ENCODE results near the gene ZNF429. TPM values are rescaled to one million over a fixed set of nuclear protein-coding genes. Genes with fewer than 3 reads are reported as not detected.

The ZNF429 gene
- total RNA-seq, 2 experiments from 2014 or later: 4.7 to 6.7 TPM

GRCh38 chr19:21569494-21569865 lies 64.1 kb downstream of the ZNF429 start:
- peak overlapping the region; percentile 90 for H3K27ac Mint-ChIP-seq
- peak; percentile 41 for DNase-seq
- peak overlapping the region; percentile 70 for H3K4me3 Mint-ChIP-seq
- H3K9me3 Mint-ChIP-seq: peaks cover 37% of the 10 kb centered on the region
- H3K36me3 Mint-ChIP-seq: peaks cover 26% of the 10 kb centered on the region
- no peaks in the 10 kb centered on the region for H3K27me3 Mint-ChIP-seq
- H3K4me1 Mint-ChIP-seq: peaks cover 18% of the 10 kb centered on the region

- Mint-ChIP-seq H3K4me1 (peaks cover 15% of the 10 kb centered on the region), H3K9me3 (peaks cover 37% of the 10 kb centered on the region)
Measured at GRCh38 chr19:21571316-21571715, 65.9 kb downstream of the ZNF429 start.

GRCh38 chr19:21574607-21575006 lies 69.2 kb downstream of the ZNF429 start:
- DNase-seq: no peak
- H3K4me1 Mint-ChIP-seq: peaks cover 4% of the 10 kb centered on the region
- H3K36me3 Mint-ChIP-seq: peaks cover 5% of the 10 kb centered on the region
- H3K27me3 Mint-ChIP-seq: no peaks in the 10 kb centered on the region
- H3K27ac Mint-ChIP-seq: no peak overlapping the region
- no peak overlapping the region for H3K4me3 Mint-ChIP-seq
- peaks cover 36% of the 10 kb centered on the region for H3K9me3 Mint-ChIP-seq

More at GRCh38 chr19:21571316-21571715, 65.9 kb downstream of the ZNF429 start:
- Mint-ChIP-seq H3K27ac (no peak overlapping the region), H3K27me3 (no peaks in the 10 kb centered on the region), H3K4me3 (no peak overlapping the region), H3K36me3 (peaks cover 20% of the 10 kb centered on the region)
- DNase-seq: no peak

GRCh38 chr19:21576481-21576880 lies 71.1 kb downstream of the ZNF429 start:
- no peak overlapping the region for H3K4me3 Mint-ChIP-seq
- no peak for DNase-seq
- no peak overlapping the region for H3K27ac Mint-ChIP-seq
- H3K36me3 Mint-ChIP-seq: peaks cover 2% of the 10 kb centered on the region
- peaks cover 37% of the 10 kb centered on the region for H3K9me3 Mint-ChIP-seq
- H3K4me1 Mint-ChIP-seq: peaks cover 9% of the 10 kb centered on the region
- no peaks in the 10 kb centered on the region for H3K27me3 Mint-ChIP-seq

GRCh38 chr19:21580101-21580500 lies 74.7 kb downstream of the ZNF429 start:
- no peak overlapping the region for H3K4me3 Mint-ChIP-seq
- peaks cover 27% of the 10 kb centered on the region for H3K9me3 Mint-ChIP-seq
- H3K27me3 Mint-ChIP-seq: no peaks in the 10 kb centered on the region
- H3K4me1 Mint-ChIP-seq: peaks cover 11% of the 10 kb centered on the region
- DNase-seq: no peak
- peaks cover 3% of the 10 kb centered on the region for H3K36me3 Mint-ChIP-seq
- peak overlapping the region; percentile 15 for H3K27ac Mint-ChIP-seq

- peak overlapping the region; percentile 15 for H3K27ac Mint-ChIP-seq
- no peaks in the 10 kb centered on the region for H3K27me3 Mint-ChIP-seq
- no peak overlapping the region for H3K4me3 Mint-ChIP-seq
- peaks cover 27% of the 10 kb centered on the region for H3K9me3 Mint-ChIP-seq
- no peak for DNase-seq
- H3K36me3 Mint-ChIP-seq: peaks cover 3% of the 10 kb centered on the region
- peaks cover 11% of the 10 kb centered on the region for H3K4me1 Mint-ChIP-seq
Measured at GRCh38 chr19:21580818-21581217, 75.4 kb downstream of the ZNF429 start.

- DNase-seq: no peak
- Mint-ChIP-seq H3K4me3 (no peak overlapping the region), H3K27me3 (peaks cover under 1% of the 10 kb centered on the region), H3K36me3 (peaks cover 3% of the 10 kb centered on the region), H3K4me1 (peaks cover 12% of the 10 kb centered on the region), H3K9me3 (peaks cover 20% of the 10 kb centered on the region), H3K27ac (no peak overlapping the region)
Measured at GRCh38 chr19:21581646-21582240, 76.3 kb downstream of the ZNF429 start.

GRCh38 chr19:21584537-21584936 lies 79.1 kb downstream of the ZNF429 start:
- Mint-ChIP-seq H3K9me3 (peaks cover 15% of the 10 kb centered on the region), H3K36me3 (peaks cover 3% of the 10 kb centered on the region), H3K4me3 (no peak overlapping the region), H3K4me1 (peaks cover 14% of the 10 kb centered on the region), H3K27me3 (peaks cover 4% of the 10 kb centered on the region), H3K27ac (no peak overlapping the region)
- no peak for DNase-seq

- Mint-ChIP-seq H3K9me3 (peaks cover 15% of the 10 kb centered on the region), H3K27me3 (peaks cover 4% of the 10 kb centered on the region), H3K27ac (no peak overlapping the region), H3K36me3 (peaks cover 3% of the 10 kb centered on the region), H3K4me1 (peaks cover 13% of the 10 kb centered on the region), H3K4me3 (peak overlapping the region; percentile 25)
- no peak for DNase-seq
Measured at GRCh38 chr19:21585281-21585890, 80.0 kb downstream of the ZNF429 start.

GRCh38 chr19:21586311-21587116 lies 81.1 kb downstream of the ZNF429 start:
- Mint-ChIP-seq H3K27ac (no peak overlapping the region), H3K9me3 (peaks cover 8% of the 10 kb centered on the region), H3K4me1 (peaks cover 9% of the 10 kb centered on the region), H3K4me3 (peak overlapping the region; percentile 74), H3K27me3 (peaks cover 4% of the 10 kb centered on the region), H3K36me3 (peaks cover 3% of the 10 kb centered on the region)
- DNase-seq: peak; percentile 28

GRCh38 chr19:21587117-21587461 lies 81.7 kb downstream of the ZNF429 start:
- Mint-ChIP-seq H3K4me3 (peak overlapping the region; percentile 74), H3K27ac (no peak overlapping the region), H3K4me1 (peaks cover 8% of the 10 kb centered on the region), H3K36me3 (peaks cover 3% of the 10 kb centered on the region), H3K27me3 (peaks cover 4% of the 10 kb centered on the region), H3K9me3 (peaks cover 3% of the 10 kb centered on the region)
- DNase-seq: no peak

GRCh38 chr19:21587549-21587948 lies 82.1 kb downstream of the ZNF429 start:
- H3K27ac Mint-ChIP-seq: no peak overlapping the region

GRCh38 chr19:21588065-21588601 lies 82.7 kb downstream of the ZNF429 start:
- DNase-seq: no peak
- H3K4me3 Mint-ChIP-seq: peak overlapping the region; percentile 29
- H3K4me1 Mint-ChIP-seq: peaks cover 8% of the 10 kb centered on the region
- H3K27ac Mint-ChIP-seq: no peak overlapping the region
- H3K36me3 Mint-ChIP-seq: peaks cover 3% of the 10 kb centered on the region
- H3K27me3 Mint-ChIP-seq: peaks cover 4% of the 10 kb centered on the region
- peaks cover 3% of the 10 kb centered on the region for H3K9me3 Mint-ChIP-seq

More at GRCh38 chr19:21587549-21587948, 82.1 kb downstream of the ZNF429 start:
- peaks cover 3% of the 10 kb centered on the region for H3K9me3 Mint-ChIP-seq
- H3K36me3 Mint-ChIP-seq: peaks cover 3% of the 10 kb centered on the region
- peaks cover 4% of the 10 kb centered on the region for H3K27me3 Mint-ChIP-seq
- DNase-seq: no peak
- peak overlapping the region; percentile 29 for H3K4me3 Mint-ChIP-seq
- peaks cover 8% of the 10 kb centered on the region for H3K4me1 Mint-ChIP-seq

GRCh38 chr19:21590867-21591266 lies 85.5 kb downstream of the ZNF429 start:
- H3K27ac Mint-ChIP-seq: no peak overlapping the region
- no peak for DNase-seq
- peaks cover 5% of the 10 kb centered on the region for H3K4me1 Mint-ChIP-seq
- H3K36me3 Mint-ChIP-seq: no peaks in the 10 kb centered on the region
- peaks cover 2% of the 10 kb centered on the region for H3K9me3 Mint-ChIP-seq
- peaks cover 4% of the 10 kb centered on the region for H3K27me3 Mint-ChIP-seq
- H3K4me3 Mint-ChIP-seq: no peak overlapping the region

- Mint-ChIP-seq H3K9me3 (peaks cover 2% of the 10 kb centered on the region), H3K27ac (no peak overlapping the region), H3K27me3 (no peaks in the 10 kb centered on the region), H3K4me3 (no peak overlapping the region), H3K36me3 (no peaks in the 10 kb centered on the region), H3K4me1 (peaks cover 2% of the 10 kb centered on the region)
- no peak for DNase-seq
Measured at GRCh38 chr19:21593008-21593481, 87.6 kb downstream of the ZNF429 start.

Measured in activated naive CD8-positive, alpha-beta T cell treated with anti-CD3 and anti-CD28 coated beads for 36 hours (primary cell).